GM15510 (cell line): ENCODE measurements around the gene TAF3.

Source experiments
- POLR2A ChIP-seq: IDR thresholded peaks from 3 replicates; pipeline ENCODE4 v1.6.1; 2011; ENCODE audit warnings: borderline replicate concordance; ENCODE audit not compliant: insufficient read length; ENCODE audit errors: extremely low read depth

TAF3 gene

DNA sequence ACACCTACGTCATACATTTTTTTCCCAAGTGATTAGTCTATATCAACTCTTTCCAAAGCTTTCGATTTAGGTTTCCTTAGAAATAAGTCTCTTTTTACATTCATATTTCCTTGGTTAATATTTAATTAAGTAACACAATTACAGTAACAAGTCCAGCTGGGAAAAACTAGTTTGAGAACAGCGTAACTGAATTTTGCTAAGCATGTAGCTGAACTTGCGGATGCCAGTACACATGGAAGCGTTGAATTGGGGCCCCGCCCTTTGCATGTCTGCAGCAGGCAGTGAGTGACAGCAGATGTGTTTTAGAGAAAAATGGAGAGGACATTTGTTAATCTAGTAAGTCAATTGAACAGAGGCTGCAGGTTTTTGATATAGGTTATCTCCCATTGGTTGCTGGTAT, 72.5 kb downstream of the TAF3 start:
- no peak for TF ChIP-seq POLR2A

DNA sequence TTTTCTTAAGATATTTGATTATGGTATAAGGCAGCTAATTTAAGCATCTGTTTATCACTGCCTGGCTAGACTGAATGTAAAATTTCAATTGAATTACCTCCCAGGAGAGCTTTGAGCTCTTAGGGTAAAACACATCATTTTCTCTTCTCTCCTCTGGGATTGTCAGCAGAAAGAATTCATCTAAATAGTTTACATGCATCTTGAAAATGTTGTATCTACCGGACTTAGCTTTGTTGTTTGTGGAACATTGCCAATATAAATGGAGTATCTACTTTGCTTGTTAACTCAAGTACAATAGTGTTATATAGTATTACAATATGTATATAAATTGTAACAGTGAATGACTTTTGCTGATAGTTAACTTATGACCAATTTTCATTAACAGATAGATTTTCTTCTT, 73.3 kb downstream of the TAF3 start:
- TF ChIP-seq POLR2A = no peak

DNA sequence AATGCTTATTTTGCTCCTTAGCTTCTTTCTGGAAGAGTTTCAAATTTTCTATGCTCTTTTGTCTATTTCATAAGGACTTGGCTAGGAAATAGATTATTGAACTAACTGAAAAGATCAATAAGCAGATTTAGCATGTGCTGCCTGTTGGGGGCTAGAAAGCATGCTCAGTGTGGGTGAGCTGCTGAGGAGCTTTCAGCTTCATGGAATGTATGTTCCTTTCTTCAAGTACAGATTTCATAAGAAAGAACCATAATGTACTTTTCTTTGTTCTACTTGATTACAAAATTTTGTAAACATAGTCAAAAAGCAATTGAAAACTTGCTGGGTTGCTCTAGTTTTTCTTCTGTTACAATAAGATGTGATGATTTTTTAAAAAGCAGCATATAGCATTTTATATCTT, 73.8 kb downstream of the TAF3 start:
- TF ChIP-seq POLR2A = no peak

DNA sequence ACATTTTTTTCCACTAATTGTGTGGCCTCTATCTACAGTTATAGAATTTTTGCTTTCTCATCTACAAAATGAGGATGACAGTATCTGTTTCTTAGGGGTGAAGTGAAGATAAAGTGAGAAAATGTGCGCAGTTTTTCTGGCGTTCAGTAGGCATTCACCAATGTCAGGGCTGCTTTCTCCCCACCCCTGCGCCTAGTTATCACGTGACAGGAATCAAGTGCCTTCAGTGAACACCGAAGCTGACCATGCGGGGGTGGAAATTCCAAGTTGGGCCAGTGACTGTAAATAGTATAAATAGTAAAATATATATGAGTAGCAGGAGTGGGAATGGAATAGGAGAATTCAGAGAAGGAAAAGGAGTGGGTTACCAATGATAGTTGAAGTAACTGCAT, 77.4 kb downstream of the TAF3 start:
- TF ChIP-seq POLR2A = no peak

DNA sequence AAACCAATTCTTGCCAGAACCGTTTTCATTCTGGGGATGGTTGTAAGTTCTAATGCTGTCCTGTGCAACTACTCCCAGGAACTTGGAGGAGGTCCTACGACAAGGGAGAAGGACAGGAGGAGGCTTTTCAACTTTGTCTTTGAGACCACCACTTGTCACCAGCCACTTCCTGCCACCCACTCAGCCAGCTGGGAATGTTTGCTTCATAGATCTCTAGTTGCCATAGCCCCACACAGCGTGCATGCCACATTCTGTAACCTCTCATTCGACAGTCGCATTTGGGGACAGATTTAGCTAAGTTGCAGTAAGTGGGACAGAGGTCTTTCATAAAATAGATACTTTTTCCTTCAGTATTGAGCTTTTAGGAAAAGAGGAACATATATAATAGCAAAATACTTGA, 78.0 kb downstream of the TAF3 start:
- no peak for TF ChIP-seq POLR2A

DNA sequence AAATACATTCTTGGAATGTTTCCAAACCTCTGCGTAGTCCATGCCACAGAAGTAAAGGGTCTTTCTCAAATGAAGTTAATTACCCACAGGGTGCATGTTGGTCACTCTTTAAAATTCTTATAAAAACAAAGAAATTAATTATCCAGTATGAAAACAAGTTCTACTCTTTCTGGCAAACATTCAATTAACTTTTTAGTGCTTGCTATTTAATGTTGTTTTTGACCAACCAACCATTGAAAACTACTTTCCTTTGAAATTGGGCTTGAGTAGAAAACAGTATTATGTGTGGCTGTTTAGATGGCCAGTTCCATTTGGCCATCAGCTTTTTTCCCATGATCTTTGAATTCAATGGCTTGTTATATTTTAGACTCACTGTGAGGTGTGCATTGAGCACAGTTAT, 83.0 kb downstream of the TAF3 start:
- no peak for TF ChIP-seq POLR2A

DNA sequence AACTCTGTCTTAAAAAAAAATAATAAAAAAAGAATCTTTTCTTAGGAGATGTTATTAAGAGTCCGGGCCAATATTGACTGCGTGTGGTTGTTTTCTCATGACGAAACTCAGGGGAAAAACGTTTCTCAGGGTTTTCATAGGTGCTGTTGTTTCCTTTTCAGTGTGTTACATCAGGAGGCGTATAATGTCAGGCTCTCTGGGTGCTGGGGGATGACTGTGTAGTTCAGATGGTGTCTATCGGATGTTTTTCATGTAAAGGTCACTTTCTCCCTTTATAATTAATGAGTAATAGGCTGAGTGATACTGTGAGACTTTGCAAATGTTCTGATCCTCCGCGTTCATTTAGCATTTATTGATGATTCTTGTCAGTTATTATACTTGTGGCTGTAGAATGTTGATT, 84.1 kb downstream of the TAF3 start:
- TF ChIP-seq POLR2A = no peak

DNA sequence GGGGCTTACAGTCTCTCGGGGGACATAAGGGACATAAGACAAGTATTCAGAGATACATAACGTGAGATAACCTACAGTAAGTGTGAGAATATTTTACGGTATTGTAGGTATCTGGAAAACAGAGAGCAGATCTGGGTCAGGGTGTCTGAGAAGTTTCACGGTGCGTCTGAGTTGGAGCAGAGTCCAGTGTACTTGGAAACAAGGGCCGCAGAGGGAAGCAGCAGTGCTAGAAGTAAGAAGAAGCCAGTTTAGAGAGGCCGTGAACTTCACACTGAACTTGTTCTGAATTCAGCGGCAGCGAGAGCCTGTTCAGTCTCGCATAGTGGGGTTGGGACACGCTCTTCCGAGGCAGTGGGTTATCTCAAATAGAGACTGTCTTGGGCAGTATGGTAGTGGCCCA, 85.5 kb downstream of the TAF3 start:
- TF ChIP-seq POLR2A = no peak

DNA sequence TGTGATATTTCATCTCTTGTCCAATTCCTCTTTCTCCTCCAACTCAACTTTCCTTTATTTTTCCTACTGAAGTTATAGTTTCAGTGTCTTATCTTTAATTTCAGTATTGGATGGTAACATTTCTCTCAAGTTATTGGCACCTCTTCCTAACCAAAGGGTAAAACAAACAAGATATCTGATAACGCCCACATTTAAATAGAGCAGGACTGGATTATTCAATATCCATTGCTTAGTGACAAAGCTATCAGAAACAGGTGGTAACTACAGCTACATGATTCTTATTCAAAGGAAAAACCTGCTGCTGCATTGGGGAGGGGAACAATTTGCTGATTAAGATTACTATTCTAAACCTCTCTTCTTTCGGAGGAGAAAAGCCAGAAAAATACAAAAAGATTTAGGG, 87.8 kb downstream of the TAF3 start:
- no peak for TF ChIP-seq POLR2A

DNA sequence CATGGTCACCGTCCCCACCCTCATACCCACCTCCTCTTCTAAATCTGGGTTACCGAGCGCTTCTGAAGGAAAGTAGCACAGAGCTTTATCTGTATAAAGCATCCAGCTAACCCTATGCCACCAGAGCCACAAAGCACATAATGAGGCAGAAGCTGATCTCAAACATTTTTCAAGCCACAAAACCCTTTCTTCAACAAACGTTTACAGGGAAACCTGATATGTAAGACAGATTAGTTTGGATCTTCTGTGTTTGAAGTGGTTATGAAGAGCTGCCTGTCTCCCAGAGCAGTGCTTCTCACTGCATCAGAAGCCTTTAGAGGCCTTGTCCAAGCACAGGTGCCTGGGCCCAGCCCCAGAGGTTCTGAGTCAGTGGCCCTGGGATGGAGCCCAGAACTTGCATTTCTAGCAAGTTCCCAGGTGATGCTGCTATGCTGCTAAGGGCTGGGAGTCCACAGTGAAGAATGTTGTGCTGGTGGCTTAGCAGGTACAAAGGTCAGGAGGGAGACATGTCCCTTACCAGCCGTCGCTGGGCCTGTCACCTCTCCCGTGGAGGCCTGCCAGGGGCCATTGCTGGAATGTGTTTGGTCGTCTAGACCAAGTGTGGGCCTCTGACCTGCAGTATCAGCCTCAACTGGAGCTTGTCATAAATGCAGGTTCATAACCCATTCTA, 90.4 kb downstream of the TAF3 start:
- no peak for TF ChIP-seq POLR2A

DNA sequence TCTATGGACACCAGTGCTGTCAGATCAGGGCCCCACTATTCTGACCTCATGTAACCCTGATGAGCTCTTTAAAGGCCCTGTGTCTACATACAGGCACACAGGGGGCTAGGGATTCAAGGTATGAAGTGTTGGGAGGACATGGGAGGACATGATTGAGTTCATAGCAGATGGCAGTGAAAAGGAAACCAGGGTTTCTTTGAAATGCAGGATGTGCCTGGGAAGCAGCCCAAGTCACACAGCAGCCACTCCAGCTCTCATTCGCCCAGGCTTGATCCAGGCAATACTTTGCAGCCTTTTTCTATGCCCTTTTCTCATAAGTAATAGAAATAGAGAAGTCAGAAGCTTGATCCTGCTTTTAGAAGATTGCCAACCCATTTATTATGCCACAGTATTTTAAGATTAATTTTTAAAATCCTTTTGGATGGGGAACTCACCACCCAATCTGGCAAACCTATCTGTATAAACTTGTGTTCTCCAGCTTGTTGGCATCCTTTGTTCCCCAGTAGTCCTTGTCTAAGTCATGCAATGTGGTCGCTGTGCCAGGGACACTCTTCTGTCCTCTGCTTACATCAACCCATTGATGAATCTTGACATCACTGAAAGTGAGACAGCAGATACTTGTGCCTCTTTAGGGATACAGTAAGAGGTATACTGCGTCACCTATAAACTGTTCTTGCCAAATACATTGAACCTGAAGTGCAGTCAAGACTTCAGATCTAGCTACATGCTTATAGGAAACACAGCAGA, 95.0 kb downstream of the TAF3 start:
- TF ChIP-seq POLR2A = no peak

DNA sequence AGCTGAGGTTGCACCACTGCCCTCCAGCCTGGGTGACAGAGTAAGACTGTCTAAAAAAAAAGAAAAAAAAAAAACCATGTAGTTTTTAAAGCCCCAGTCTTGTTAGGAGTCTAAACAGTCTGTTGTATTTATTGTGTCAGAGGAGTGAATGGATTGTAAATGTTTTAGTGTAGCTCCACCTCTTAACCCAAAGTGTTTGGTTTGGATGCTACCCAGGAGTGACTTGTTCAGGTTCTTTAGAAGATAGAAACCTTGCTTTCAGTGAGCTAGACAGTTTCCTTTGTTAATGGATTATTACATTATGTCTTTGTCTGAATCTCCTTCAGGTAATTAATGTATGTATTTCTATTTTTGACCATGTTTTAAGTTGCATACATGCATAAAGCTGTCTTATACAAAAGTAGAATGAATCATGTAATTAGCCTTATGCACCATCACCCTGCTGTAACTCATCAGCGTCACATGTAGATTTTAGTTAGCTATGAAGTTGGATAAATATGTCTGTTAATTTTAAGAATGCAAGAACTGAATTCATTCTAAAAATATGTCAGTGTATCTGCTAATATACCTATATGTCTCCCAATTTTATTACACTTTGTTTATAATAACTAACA, 97.7 kb downstream of the TAF3 start:
- no peak for TF ChIP-seq POLR2A

DNA sequence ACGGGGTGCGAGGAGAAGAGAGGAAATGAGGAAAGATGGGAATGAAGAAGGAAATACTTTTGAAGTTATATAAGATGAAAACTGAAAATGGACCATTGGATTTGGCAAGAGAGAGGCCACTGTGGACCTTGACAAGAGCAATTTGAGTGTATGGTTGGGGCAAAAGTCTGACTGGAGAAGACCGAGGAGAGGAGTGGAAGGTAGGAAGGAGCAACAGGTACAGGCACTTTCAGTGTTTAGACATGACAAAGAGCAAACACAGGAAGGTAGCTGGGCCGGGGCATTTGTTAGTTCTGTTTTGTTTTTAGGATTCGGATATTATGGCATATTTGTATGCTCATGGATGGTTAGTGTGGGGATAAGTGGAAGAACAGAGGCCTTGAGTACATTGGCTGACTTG, 99.4 kb downstream of the TAF3 start:
- no peak for TF ChIP-seq POLR2A

DNA sequence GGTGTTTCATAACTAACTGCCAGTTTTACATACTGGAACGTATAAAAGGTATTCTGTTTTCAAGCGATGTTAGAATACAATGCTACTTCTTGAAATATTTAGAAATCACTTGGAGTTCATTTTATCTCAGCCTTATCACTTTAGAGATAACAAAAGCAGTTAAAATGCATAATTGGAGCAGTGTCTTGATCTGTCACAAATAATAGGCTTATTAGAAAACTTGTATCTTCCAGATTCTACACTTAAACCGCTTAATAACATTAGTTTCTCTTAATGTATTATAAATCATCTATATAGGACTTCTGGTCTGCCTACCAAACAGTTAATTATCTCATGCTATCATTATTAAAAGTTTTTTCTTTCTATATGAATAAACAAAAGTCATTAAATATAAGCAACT, 104.4 kb downstream of the TAF3 start:
- TF ChIP-seq POLR2A = no peak

DNA sequence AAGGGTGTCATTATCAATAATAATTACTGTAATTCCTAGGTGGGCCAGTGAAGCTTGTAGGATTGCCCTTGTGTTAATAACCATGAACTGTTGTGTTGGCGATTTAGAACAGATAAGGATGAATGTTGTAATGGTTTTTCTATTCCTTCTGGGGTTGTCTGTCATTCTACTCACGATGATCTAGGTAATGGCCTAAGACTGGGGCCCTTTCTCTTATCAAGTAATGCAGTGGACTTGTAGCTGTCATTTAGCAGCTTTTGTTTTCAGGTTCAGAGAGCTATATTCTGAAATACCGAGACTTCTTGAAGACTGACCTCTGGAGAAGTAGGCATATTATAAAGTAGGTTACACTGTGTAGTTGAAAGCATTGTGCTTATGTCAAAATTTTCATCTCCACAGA, 110.2 kb downstream of the TAF3 start:
- TF ChIP-seq POLR2A = no peak
